IPS-11a (cell line): ENCODE measurements around the gene ANXA6.
"Not testable (repeated sequence)": the region's sequence is repeated elsewhere in the genome, so short reads cannot be mapped to it uniquely, and the experiment has no call there.

ENCODE experiments used
- H3K4me3 ChIP-seq: one replicate; pipeline ENCODE4 v1.5.1; 2013; ENCODE audit warnings: low read depth, low read length, control low read depth

ANXA6 gene

GRCh38 chr5:151157426-151158286 lies at the start of gene ANXA6:
TSS of gene ANXA6 (minus strand) at chr5:151157779. CDS start at chr5:151147901, 9,878 bp downstream.
- peak within 1 kb of the TSS; percentile 69 for H3K4me3 ChIP-seq

GRCh38 chr5:151205411-151205810 lies 47.8 kb upstream of the ANXA6 start:
- no peak overlapping the region for H3K4me3 ChIP-seq

GRCh38 chr5:151204051-151204450 lies 46.5 kb upstream of the ANXA6 start:
- no peak overlapping the region for H3K4me3 ChIP-seq

DNA sequence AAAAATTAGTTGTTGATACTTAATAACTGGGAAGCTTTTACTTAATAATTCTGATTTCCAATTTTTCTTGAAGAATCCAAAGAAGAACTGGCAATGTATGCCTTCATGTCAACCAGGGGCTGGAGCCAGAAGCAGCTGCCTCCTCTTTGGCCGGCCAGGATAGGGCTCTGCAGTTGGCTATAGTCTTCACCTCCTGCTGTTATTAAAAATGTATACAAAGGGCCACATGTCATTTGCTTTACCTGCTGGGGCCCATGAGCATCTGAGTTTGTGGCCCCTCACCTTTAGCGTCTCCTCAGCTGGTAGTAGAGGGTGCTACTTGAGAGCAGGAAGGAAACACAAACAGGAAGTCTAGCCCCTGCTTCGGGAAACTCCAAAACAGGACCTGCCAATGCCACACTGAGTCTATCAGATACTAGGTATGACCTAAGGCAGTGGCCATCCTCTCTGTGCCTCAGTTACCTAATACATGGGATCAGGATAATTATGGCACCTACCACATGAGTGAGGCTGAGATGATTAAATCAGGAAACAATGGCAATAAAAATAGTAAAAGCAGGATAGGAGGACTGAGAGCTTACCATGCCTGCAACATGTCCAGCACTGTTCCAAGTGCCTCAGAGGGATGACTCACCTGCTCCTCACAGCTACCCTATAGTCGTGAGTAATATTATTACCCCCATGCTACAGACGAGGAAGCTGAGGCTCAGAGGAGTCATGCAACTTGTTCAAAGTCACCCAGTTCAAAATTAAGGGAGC lies 45.0 kb upstream of the ANXA6 start:
- no peak overlapping the region for H3K4me3 ChIP-seq

DNA sequence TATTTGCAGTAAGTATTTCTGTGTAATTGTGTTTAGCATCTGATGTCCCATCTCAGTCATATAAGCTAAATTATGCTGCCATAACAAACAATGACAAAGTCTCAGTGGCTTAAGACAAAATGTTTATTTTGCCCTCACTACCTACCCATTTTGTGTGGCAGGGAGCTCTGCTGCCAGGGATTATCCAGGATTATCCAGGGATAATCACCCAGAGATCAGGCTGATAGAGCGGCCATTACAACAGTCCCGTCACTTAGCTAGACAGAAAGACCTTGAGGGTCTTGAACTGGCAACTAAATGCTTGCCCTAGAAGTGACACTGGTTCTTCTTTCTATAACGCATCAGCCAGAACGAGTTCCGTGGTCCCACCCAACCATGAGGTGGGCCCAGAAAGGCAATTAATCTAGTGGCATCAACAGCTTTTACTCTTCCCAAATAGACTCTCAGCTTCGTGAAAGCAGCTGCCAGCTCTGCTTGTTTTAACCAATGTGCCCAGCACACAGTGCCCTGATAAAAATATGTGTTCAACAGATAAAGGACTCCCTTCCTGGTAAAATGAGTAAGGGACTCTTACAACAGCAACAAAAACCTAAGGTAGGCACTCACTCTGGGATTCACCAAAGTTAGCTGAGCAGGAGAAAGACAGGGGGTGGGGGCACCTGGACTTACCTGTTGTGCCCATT lies 43.5 kb upstream of the ANXA6 start:
- H3K4me3 ChIP-seq = no peak overlapping the region

- H3K4me3 ChIP-seq = no peak overlapping the region
These were observed 42.1 kb upstream of the ANXA6 start for GRCh38 chr5:151199581-151200185.

DNA sequence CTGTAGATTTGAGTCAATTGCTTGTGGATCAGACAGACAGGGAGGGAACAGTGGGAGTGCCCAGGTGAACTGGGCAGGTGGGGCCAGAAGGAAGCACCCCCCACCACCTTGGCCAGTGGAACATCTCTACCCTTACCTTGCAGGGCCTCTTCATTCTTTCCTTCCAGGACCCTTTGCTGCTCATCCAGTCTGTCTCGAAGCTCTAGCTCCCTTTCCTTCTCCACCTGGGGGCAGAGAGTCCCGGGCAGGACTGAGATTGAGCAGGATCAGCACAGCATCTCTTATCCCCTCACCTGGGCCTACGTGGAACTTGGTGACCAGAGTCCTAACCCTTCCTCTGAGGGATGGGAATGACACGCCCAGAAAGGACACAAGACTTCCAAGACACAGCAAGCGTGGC lies 41.3 kb upstream of the ANXA6 start:
- H3K4me3 ChIP-seq = no peak overlapping the region

GRCh38 chr5:151197291-151197600 lies 39.7 kb upstream of the ANXA6 start:
- H3K4me3 ChIP-seq = not testable (repeated sequence)

DNA sequence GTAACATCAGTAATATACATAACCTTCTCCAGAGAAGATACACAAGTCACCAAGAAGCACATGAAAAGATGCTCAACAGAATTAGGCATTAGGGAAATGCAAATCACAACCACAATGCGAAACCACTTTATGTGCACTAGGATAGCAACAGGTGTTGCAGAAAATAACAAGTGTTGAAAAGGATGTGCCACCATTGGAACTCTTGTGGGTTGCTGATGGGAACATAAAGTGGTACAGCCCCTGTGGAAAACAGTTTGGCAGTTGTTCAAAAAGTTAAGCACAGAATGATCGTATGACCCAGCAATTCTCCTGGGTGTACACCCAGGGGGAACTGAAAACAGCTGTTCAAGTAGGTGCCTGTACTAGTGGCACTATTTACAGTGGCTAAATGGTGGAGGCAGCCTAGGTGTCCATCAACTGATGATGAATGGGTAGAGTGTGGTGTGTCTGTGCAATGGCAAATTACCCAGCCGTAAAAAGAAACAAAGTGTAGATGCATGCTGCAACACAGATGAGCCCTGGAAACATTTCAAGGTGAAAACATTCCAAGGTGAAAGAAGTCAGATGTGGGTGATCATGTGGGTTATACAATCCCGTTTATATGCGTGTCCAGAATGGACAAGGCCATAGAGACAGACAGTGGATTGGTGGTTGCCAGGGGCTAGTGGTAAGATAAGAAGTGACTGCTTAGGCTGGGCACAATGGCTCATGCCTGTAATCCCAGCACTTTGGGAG lies 39.1 kb upstream of the ANXA6 start:
- H3K4me3 ChIP-seq = no peak overlapping the region

DNA sequence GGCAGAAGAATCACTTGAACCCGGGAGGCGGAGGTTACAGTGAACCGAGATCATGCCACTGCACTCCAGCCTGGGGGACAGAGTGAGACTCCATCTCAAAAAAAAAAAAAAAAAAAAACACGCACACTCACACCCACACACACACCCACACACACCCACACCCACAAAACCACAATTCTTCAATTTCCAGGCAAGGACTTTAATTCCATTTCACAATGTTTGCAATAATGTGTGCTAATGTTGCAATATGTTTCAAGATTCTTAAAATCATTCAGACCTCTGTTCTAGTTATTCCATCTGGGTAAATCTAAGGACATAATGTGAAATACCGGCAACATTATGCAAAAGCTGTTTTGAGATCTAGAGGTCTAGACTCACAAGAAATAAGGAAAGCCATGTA lies 38.0 kb upstream of the ANXA6 start:
- H3K4me3 ChIP-seq = no peak overlapping the region

- H3K4me3 ChIP-seq = no peak overlapping the region
These were observed 35.0 kb upstream of the ANXA6 start for GRCh38 chr5:151192626-151193025.

GRCh38 chr5:151191661-151192060 lies 34.1 kb upstream of the ANXA6 start:
- H3K4me3 ChIP-seq = no peak overlapping the region

- H3K4me3 ChIP-seq = no peak overlapping the region
These were observed 31.6 kb upstream of the ANXA6 start for GRCh38 chr5:151189151-151189550.

DNA sequence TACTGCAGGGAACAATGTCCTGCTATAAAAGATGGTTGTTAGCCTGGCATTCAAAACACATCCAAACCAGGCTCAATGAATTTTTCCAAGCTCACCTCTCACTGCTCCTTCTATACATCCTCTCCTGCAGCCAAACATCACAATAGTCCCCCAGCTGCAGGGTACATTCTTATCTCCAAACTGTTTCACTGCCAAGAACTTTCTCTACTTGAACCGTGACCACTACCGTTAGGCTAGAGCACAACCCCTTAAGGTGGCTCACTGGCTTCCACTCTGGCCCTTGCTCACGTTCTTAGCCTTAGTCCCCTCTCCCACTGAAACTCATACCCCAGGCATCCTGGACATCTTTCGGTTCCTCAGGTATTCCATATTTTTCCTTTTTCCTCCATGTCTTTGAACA lies 29.0 kb upstream of the ANXA6 start:
- H3K4me3 ChIP-seq = no peak overlapping the region

DNA sequence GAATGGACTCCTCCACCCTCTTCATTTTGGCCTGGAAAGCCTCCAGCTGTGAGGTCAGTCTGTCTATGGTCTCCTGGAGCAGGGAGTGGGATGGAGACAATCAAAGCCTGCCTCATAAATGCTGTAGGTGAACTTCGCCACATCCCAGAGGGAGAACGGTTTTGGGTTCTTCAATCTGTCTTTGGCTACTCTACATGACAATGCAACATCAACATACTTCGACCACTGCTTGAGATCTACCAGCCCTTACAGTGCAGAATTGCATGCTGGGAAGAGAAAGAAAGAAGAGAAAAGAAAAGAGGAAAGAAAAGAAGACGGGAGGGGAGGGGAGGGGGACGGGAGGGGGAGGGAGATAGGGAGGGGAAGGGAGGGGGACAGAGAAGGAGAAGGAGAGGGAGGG lies 28.5 kb upstream of the ANXA6 start:
- no peak overlapping the region for H3K4me3 ChIP-seq

DNA sequence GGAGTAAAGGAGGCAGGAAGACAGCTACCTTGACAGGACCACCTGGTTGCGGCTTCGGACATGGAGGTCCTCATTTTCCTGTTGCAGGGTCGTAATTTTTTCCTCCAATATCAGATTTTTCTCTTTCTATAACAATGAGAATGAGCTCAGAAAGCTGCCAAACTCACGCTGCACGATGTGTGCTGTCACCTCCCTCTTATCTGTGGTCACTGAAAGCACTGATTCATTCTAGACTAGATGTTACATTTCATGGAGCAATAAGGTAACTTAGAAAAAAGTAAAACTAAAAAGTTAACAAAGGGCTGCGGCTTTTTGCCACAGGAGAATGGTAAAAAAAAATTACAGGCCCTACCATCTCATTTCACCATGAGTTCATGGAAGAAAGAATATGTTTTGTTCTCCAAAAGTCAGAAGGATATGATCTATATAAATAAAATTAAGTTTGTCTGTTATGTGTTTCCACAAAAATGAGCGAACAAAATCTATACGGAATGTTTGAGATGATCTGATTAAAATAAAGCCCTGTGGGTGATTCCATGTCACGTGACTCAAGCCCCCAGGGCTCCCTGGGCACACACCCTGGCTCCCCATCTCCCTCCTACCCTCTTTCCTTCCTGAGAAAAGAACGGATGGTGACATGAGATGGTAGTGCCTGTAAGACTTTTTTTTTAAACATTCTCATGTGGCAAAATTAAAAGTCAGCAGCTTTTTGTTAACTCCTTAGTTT lies 26.9 kb upstream of the ANXA6 start:
- H3K4me3 ChIP-seq = no peak overlapping the region

DNA sequence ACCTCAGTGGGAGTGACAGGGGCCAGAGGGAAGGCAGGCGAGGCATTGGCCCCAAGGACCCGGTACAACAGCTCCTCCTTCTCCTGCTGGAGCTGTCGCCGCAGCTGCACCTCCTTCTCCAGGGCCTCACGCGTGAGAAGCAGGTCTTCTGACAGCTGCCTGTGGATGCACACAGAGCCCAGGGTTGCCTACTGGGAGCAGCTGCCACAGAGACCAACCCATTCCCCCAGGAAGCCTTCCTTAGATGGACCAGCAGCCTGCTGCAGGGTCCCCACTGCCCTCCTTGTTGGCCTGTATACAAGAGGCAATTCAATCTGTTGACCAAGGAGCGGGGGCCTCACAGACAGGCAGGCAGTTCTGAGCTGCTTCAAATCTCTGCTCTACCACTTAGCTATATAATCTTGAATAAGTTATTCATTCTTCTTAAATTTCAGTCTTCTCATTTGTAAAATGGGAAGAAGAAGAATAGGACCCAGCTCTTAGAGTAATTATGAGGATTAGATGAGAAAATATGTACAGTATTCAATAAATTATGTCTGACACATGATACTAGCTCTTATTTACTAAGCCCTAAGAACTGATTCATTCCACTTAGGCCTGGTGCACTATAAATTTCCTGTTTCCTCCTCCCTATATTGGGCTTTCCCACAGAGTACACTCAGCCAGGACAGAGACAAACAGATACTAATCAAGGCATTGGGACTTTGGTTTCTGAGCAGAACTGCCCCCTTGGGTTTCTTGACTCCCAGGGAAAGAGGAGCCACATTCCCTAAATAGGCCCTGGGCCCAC lies 26.1 kb upstream of the ANXA6 start:
- H3K4me3 ChIP-seq = no peak overlapping the region

DNA sequence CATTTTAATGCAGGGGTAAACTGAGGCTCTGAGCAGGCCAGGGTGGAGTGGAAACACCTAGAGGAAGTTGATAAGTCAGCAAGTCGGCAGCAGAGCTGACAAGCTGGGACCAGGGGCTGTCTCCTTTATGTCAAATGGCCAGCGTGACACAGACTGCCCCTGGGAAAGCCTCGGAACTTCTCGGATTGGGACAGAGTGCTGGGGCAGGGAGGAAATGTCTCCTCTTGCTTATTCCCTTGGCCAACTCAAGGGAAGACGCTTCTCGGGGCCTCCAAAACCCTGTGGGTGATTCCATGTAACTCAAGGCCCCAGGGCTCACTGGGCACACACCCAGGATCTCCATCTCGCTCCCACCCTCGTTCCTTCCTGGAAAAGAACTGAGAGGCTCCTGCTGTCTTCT lies 25.4 kb upstream of the ANXA6 start:
- H3K4me3 ChIP-seq = no peak overlapping the region

- no peak overlapping the region for H3K4me3 ChIP-seq
These were observed 24.9 kb upstream of the ANXA6 start for GRCh38 chr5:151182524-151182900.
